Neuronal stem cell (in vitro differentiated cells): ENCODE data around the gene AP1G2. TPM values are rescaled to one million over a fixed set of nuclear protein-coding genes. Genes with fewer than 3 reads are reported as not detected.

ENCODE experiments used
- DNase-seq: peaks from one replicate; pipeline ENCODE4 v3.0.0-alpha.2; 2013; ENCODE audit warnings: low spot score
- H2AFZ ChIP-seq: one replicate; pipeline ENCODE4 v1.6.1; 2013; ENCODE audit warnings: mild to moderate bottlenecking, low read length, inconsistent platforms
- H2AK5ac ChIP-seq: 2 replicates; pipeline ENCODE4 v1.6.1; 2013; ENCODE audit warnings: low read depth, mild to moderate bottlenecking, inconsistent platforms, low read length, moderate library complexity, mixed read lengths
- H2BK120ac ChIP-seq: 2 replicates; pipeline ENCODE4 v1.6.1; 2013; ENCODE audit warnings: low read depth, mild to moderate bottlenecking, inconsistent platforms, low read length, moderate library complexity, mixed read lengths
- H2BK12ac ChIP-seq: one replicate; pipeline ENCODE4 v1.6.1; 2013; ENCODE audit warnings: low read length, inconsistent platforms
- H2BK15ac ChIP-seq: 2 replicates; pipeline ENCODE4 v1.6.1; 2013; ENCODE audit warnings: mild to moderate bottlenecking, low read length, inconsistent platforms, mixed read lengths
- H2BK5ac ChIP-seq: one replicate; pipeline ENCODE4 v1.6.1; 2013; ENCODE audit warnings: inconsistent platforms, mild to moderate bottlenecking, low read length, moderate library complexity
- H3K14ac ChIP-seq: one replicate; pipeline ENCODE4 v1.6.1; 2013; ENCODE audit warnings: low read length, inconsistent platforms
- H3K18ac ChIP-seq: 2 replicates; pipeline ENCODE4 v1.6.1; 2013; ENCODE audit warnings: low read length, inconsistent platforms
- H3K23ac ChIP-seq: 2 replicates; pipeline ENCODE4 v1.6.1; 2013; ENCODE audit warnings: low read depth, mild to moderate bottlenecking, mixed read lengths, low read length, inconsistent platforms; ENCODE audit not compliant: poor library complexity
- H3K27ac ChIP-seq: replicated peaks from 3 replicates; pipeline ENCODE4 v1.5.1; 2013; ENCODE audit warnings: low read length, inconsistent platforms
- H3K27me3 ChIP-seq, 3 experiments: 2 replicates each; pipeline ENCODE4 v1.6.1; 2013; ENCODE audit warnings: low read length in 3 of 3, mild to moderate bottlenecking in 2 of 3, inconsistent platforms in 1 of 3, low read depth in 1 of 3, mixed read lengths in 1 of 3, moderate library complexity in 1 of 3; ENCODE audit not compliant: control insufficient read depth in 3 of 3, insufficient read depth in 3 of 3
- H3K36me3 ChIP-seq, 2 donors: replicated peaks in 1 of 2; 2 replicates each; pipeline ENCODE4 v1.6.1; 2013; ENCODE audit warnings: low read length in 2 of 2; ENCODE audit not compliant: control insufficient read depth in 2 of 2, insufficient read depth in 2 of 2
- H3K4ac ChIP-seq: 2 replicates; pipeline ENCODE4 v1.6.1; 2013; ENCODE audit warnings: inconsistent platforms, mild to moderate bottlenecking, low read length, moderate library complexity
- H3K4me1 ChIP-seq, 2 donors: 1 replicate in 1 of 2; 2 replicates in 1 of 2; pipeline ENCODE4 v1.6.1; 2013; ENCODE audit warnings: low read length in 2 of 2, low read depth in 1 of 2; ENCODE audit not compliant: control insufficient read depth in 2 of 2, insufficient read depth in 1 of 2
- H3K4me2 ChIP-seq: one replicate; pipeline ENCODE4 v1.6.1; 2013; ENCODE audit warnings: mild to moderate bottlenecking, low read length, inconsistent platforms; ENCODE audit not compliant: insufficient read depth, poor library complexity, severe bottlenecking
- H3K4me3 ChIP-seq, 2 donors: 2 replicates each; pipeline ENCODE4 v1.5.1; 2013; ENCODE audit warnings: low read length in 2 of 2, mild to moderate bottlenecking in 2 of 2, inconsistent platforms in 1 of 2, moderate library complexity in 1 of 2
- H3K79me1 ChIP-seq: one replicate; pipeline ENCODE4 v1.6.1; 2013; ENCODE audit warnings: low read depth, mild to moderate bottlenecking, inconsistent platforms, low read length, moderate library complexity
- H3K9ac ChIP-seq: one replicate; pipeline ENCODE4 v1.6.1; 2013; ENCODE audit warnings: mild to moderate bottlenecking, low read depth, low read length, inconsistent platforms; ENCODE audit not compliant: poor library complexity
- H3K9me3 ChIP-seq, 2 donors: replicated peaks in 1 of 2; 2 replicates each; pipeline versions ENCODE3 to v1.6.1; 2013; ENCODE audit warnings: low read length in 2 of 2, mild to moderate bottlenecking in 2 of 2, inconsistent platforms in 1 of 2, low read depth in 1 of 2, mixed read lengths in 1 of 2, moderate library complexity in 1 of 2; ENCODE audit not compliant: control insufficient read depth in 2 of 2, insufficient read depth in 1 of 2
- H4K8ac ChIP-seq: one replicate; pipeline ENCODE4 v1.6.1; 2013; ENCODE audit warnings: low read depth, mild to moderate bottlenecking, inconsistent platforms, low read length, moderate library complexity
- H4K91ac ChIP-seq: one replicate; pipeline ENCODE4 v1.6.1; 2013; ENCODE audit warnings: low read length, low read depth, mild to moderate bottlenecking, inconsistent platforms; ENCODE audit not compliant: poor library complexity
- WGBS, 2 donors: extraction: QIAGEN DNeasy Blood & Tissue Kit; methylation state at CpG; one replicate each; pipeline ENCODE4 v1.1.7; 2013; ENCODE audit warnings: missing lambda C conversion rate in 2 of 2, mixed read lengths in 1 of 2; ENCODE audit not compliant: insufficient read length in 2 of 2, insufficient replicate concordance in 1 of 2; ENCODE audit errors: extremely low coverage in 2 of 2; 5-methylcytosine and 5-hydroxymethylcytosine counted together
- polyA plus RNA-seq, 2 experiments: library from polyadenylated mRNA; stranded (reverse); fragments of 200-250 nt; gene quantifications; one replicate each; pipeline ENCODE4 v1.2.3, GENCODE V29; 2013

AP1G2 gene, protein sequence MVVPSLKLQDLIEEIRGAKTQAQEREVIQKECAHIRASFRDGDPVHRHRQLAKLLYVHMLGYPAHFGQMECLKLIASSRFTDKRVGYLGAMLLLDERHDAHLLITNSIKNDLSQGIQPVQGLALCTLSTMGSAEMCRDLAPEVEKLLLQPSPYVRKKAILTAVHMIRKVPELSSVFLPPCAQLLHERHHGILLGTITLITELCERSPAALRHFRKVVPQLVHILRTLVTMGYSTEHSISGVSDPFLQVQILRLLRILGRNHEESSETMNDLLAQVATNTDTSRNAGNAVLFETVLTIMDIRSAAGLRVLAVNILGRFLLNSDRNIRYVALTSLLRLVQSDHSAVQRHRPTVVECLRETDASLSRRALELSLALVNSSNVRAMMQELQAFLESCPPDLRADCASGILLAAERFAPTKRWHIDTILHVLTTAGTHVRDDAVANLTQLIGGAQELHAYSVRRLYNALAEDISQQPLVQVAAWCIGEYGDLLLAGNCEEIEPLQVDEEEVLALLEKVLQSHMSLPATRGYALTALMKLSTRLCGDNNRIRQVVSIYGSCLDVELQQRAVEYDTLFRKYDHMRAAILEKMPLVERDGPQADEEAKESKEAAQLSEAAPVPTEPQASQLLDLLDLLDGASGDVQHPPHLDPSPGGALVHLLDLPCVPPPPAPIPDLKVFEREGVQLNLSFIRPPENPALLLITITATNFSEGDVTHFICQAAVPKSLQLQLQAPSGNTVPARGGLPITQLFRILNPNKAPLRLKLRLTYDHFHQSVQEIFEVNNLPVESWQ
- 77.9 TPM for polyA plus RNA-seq (2013, experiment 1 of 2)
- polyA plus RNA-seq (2013, experiment 2 of 2) = 80.8 TPM

DNA sequence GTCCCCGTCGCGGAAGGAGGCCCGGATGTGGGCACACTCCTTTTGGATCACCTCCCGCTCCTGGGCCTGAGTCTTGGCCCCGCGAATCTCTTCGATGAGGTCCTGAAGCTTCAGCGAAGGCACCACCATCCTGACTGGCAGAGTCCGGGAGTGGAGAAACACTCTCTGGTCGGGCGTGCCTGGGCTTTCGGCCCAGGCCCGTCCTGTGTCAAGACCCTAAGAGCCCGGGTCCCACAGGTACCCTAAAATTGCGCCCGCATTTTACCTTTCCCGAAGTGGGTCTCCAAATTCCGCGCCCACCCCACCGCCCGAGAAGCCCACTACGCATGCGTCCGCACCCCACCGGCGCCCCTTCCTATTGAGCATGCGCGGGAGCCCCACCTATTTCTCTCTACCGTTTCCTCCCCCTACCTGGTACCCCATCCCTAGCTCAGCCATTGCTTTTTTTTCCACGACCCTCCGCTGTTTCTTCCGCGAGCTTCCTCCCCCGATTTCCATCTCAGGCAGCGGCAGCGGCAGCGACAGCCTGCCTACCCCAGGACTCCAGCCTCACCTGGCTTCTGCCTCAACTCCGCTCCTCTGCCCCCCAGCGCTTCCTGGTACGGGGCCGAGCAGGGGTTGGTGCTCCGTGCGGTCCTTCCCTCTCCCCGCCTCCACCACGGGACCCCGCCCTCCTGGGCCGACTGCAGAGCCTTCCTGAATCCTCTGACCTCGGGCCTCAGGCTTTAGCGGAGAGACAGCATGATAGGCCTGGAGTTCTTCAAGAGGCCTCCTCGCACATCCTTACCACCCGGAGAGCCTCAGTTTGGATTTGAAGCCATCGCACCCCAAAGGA lies at the start of gene AP1G2:
AP1G2 (minus strand) TSS at position 606 of the 835 bp plus-strand sequence; CDS start at position 129, 477 bp downstream.
- peak within 1 kb of the TSS; percentile 58 for H2BK5ac ChIP-seq
- H3K9me3 ChIP-seq = no peaks in the 10 kb centered on the region
- H3K27ac ChIP-seq = peak within 1 kb of the TSS; percentile 86

DNA sequence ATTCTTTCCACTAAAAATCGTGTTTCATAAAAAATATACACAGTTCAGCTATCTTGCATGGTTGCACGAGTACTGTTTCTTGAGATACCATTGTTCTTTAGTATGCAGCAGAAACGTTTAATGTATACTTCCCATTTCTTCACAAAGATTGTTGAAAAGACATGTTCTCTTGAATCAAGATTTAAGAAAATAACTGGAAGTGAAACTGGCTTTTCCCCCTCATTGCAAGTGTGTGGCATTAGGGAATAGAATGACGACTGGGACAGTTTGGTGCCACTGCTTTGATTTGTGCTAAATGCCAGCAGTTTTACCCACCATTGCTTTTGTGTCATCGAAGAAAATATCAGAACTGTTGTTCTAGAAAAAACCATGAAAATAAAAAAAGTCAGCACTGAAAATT lies 48.3 kb upstream of the AP1G2 start:
- Histone ChIP-seq H3K14ac (no peak overlapping the region), H3K18ac (no peak overlapping the region), H2AK5ac (no peak overlapping the region), H3K4me1 (no peaks in the 10 kb centered on the region), H3K9me3 (no peaks in the 10 kb centered on the region), H3K79me1 (no peaks in the 10 kb centered on the region), H4K8ac (no peak overlapping the region), H4K91ac (no peak overlapping the region), H2BK120ac (no peak overlapping the region), H2BK15ac (no peak overlapping the region), H2BK12ac (no peak overlapping the region), H3K4ac (no peak overlapping the region), H2AFZ (no peak overlapping the region), H3K9ac (no peak overlapping the region), H3K27ac (no peak overlapping the region), H3K4me3 (no peak overlapping the region), H3K36me3 (no peaks in the 10 kb centered on the region), H3K23ac (no peak overlapping the region), H3K4me2 (no peak overlapping the region), H2BK5ac (no peak overlapping the region), H3K27me3 (peaks cover 0 to 4% (median 0%) of the 10 kb centered on the region in 3 experiments)
- WGBS, 2 donors = no CpG with 5 or more reads among the region's 5 CpGs
- no peak for DNase-seq

More for the DNA sequence above, at the start of gene AP1G2:
- no peak within 1 kb of the TSS for H2BK12ac ChIP-seq
- H3K4ac ChIP-seq = no peak within 1 kb of the TSS
- peak within 1 kb of the TSS; percentile 40 for H2BK120ac ChIP-seq
- H3K79me1 ChIP-seq = no peaks in the 10 kb centered on the region
- H3K4me2 ChIP-seq = peak within 1 kb of the TSS; percentile 100
- H3K9ac ChIP-seq = peak within 1 kb of the TSS; percentile 94
- WGBS, 2 donors = no CpG with 5 or more reads among the region's 53 CpGs
- peak within 1 kb of the TSS; percentile 96 for H2BK15ac ChIP-seq
- H3K23ac ChIP-seq = peak within 1 kb of the TSS; percentile 93
- peak within 1 kb of the TSS; percentile 62 for H4K91ac ChIP-seq
- H2AK5ac ChIP-seq = peak within 1 kb of the TSS; percentile 84
- peak; percentile 65 for DNase-seq
- peaks cover 0 to 15% of the 10 kb centered on the region in 2 donors for H3K36me3 ChIP-seq
- H3K4me3 ChIP-seq = peak within 1 kb of the TSS; percentile 42 to 87
- peaks cover 8 to 14% of the 10 kb centered on the region in 2 donors for H3K4me1 ChIP-seq
- peaks cover 0 to 63% (median 0%) of the 10 kb centered on the region in 3 experiments for H3K27me3 ChIP-seq
- peak within 1 kb of the TSS; percentile 19 for H4K8ac ChIP-seq
- H3K18ac ChIP-seq = peak within 1 kb of the TSS; percentile 97
- peak within 1 kb of the TSS; percentile 94 for H3K14ac ChIP-seq
- peak within 1 kb of the TSS; percentile 91 for H2AFZ ChIP-seq

DNA sequence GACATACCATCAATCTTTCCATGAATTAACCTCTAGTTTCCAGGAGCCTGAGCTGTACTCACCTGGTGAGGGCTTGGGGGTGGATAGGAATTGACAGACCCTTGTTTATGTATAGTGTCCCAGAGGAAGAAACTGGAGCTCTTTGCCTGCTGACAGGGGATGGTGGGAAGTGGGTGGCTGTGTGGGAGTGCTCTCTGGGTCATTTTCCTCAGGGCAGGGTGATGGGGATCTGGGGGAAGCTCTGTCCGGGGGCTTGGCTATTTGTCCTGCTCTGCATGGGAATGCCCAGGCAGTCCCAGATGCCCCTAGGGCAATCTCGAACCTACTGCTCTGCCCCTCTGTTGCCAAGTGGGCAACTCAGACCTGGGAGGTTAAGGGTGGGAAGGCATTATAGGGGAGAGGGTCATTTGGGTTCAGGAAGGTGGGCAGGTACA lies 46.8 kb upstream of the AP1G2 start:
- Histone ChIP-seq H3K36me3 (no peaks in the 10 kb centered on the region), H3K4ac (no peak overlapping the region), H3K9me3 (peaks cover 0 to 2% of the 10 kb centered on the region in 2 donors), H2BK12ac (no peak overlapping the region), H3K27ac (no peak overlapping the region), H2AK5ac (no peak overlapping the region), H3K14ac (no peak overlapping the region), H3K27me3 (peaks cover 0 to 7% (median 0%) of the 10 kb centered on the region in 3 experiments), H3K9ac (no peak overlapping the region), H4K91ac (no peak overlapping the region), H2BK5ac (no peak overlapping the region), H2BK15ac (no peak overlapping the region), H3K23ac (no peak overlapping the region), H2BK120ac (no peak overlapping the region), H2AFZ (no peak overlapping the region), H3K79me1 (no peaks in the 10 kb centered on the region), H3K4me2 (no peak overlapping the region), H3K4me3 (no peak overlapping the region), H4K8ac (no peak overlapping the region), H3K18ac (no peak overlapping the region), H3K4me1 (no peaks in the 10 kb centered on the region)
- no CpG with 5 or more reads among the region's 2 CpGs for WGBS, 2 donors
- DNase-seq = no peak
